HK-2 (cell line): ENCODE data around the gene CPNE1.

Experiments
- DNase-seq: peaks from one replicate; pipeline ENCODE4 v3.0.0-alpha.2; 2018; ENCODE audit not compliant: unreplicated experiment

CPNE1 gene

DNA sequence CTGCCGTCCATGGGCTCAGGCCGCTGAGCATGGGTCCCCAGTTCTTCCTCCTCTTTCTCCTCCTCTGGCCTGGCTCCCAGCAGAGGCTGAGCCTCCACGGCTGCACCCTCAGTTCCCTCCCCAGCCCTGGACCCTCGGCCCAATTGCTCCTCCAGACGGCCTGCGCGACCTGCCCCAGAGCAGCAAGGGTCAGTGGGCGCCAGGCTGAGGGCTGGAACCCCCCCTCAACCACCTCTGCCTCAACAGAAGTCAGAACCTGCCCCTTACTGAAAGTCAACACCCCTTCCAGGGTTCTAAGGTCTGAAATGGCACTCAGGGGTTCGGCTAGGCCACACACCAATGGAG lies 65.0 kb downstream of the CPNE1 start:
- DNase-seq: no peak

DNA sequence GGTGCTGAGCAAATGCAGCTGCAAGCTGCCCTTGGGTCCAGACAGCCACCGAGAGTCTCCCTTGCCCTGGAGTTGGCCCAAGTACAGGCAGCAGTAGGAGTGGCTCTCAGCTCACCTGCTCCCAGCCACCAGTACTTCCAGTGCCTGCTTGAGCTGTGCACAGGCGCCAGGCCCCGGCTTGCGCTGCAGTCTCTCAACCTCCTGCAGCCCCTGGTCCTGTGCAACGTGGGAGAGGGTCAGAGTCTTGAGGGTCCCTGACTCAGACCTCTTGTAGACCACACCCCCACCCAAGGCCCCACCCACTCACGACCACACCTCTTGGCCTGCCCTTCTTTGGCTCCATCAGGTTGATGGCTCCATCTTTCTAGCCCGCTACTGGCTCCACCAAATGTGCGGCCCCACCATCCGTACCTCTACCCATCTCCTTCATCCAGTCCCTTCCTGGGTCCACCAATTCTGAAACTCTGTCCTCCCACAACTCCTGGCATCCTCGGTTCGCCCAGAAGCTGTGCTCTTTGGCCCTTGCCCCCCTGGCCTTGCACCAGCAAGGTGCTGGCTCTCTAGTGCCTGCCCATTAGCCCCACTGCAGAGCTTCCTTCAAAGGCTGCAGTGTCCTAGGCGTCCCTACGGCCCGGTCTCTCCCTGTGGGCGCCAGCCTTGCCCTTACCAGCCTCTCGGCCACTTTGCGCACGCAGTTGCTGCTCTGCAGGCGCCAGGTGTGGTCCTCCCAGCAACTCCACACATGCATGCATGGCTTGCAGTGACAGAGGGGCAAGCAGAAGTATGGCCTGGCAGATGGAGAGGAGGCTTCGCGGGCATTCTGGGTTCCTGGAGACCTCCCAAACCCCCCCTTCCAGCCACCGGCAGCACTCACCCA lies 65.6 kb downstream of the CPNE1 start:
- no peak for DNase-seq

- DNase-seq: no peak
Observed at GRCh38 chr20:35598476-35598875, 66.2 kb downstream of the CPNE1 start.

GRCh38 chr20:35597186-35597585 lies 67.5 kb downstream of the CPNE1 start:
- no peak for DNase-seq

DNA sequence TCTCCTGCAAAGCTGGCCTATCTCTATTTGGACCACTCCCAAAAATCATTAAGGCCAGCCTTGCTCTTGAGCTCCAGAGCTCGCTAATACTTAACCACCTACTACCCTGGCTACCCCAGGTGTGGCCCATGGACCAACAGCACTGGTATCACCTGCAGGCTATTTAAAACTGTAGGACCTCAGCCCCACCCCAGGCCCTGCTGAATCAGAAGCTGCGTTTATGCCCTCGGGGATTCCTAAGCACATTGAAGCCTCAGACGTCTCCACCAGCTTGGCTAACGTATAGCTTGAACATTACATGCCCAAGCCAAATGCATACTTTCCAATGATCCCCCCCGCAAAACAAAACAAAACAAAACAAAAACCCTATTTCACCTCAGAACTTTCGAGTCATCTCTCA lies 68.8 kb downstream of the CPNE1 start:
- DNase-seq: no peak

DNA sequence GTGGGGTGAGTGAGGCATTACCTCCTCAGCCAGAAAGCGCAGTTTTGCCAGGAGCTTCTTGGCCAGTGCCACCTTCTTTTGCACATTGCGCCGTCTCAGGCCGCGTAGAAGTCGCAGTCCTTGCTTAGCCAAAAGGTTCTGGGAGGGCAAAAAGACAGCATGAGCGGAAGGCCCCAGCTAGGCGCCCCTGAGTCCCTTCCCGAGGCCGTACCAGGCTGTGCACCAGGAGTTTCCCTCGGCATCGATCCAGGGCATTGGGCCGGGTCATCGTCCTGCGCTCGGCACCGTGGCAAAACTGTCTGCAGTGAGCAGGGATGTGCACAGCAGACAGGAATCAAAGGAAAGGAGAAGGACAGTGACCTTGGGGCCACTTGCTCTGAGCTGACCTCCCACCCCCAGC lies 69.2 kb downstream of the CPNE1 start:
- DNase-seq: no peak

GRCh38 chr20:35592339-35592974 lies 72.2 kb downstream of the CPNE1 start:
- DNase-seq: no peak

- no peak for DNase-seq
Observed at GRCh38 chr20:35588397-35588796, 76.3 kb downstream of the CPNE1 start.

- DNase-seq: no peak
Observed at GRCh38 chr20:35587436-35587835, 77.3 kb downstream of the CPNE1 start.

- DNase-seq: no peak
Observed at GRCh38 chr20:35586751-35587425, 77.8 kb downstream of the CPNE1 start.

DNA sequence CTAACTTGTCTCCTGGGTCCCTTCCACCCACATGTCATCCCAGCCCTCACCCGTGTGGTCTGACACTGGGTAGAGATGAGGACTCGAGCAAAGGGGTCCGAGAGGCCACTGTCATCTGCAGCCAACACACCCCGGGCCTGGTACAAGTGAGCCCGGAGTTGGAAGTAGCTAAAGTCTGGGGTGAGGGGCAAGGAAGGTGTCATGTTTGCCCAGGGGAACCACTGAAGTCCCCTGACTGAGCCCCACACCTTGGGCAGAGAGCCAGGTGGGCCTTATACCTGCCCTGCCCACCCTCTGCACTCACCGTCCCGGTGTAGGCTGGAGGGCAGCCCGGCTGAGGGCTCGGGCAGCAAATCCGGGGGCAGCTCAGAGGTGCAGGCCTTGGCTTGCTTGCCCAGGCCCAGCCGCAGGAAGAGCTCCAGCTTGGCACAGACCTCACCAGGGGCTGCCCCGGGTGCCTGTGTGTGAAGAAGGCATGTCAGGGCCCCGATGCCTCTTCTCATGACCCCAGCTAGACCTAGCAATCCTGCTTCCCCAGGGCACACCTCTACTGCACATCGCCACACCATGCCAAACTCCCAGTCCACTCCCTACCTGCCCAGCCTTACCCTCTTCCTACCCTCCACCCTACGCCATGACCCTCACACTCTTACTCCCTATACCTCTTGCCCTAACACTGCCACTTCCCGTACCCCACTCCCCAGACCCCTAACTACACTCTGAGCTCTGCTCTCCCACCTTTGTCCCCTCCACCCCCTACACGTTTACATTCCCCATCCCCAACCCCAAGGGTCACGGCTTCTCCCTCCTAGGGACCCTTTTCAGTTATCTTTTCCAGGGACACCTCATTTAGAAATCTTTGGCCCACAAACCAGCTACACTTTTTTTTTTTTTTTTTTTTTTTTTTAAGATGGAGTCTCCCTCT lies 80.8 kb downstream of the CPNE1 start:
- no peak for DNase-seq

- DNase-seq: no peak
Observed at GRCh38 chr20:35582741-35583404, 81.8 kb downstream of the CPNE1 start.

DNA sequence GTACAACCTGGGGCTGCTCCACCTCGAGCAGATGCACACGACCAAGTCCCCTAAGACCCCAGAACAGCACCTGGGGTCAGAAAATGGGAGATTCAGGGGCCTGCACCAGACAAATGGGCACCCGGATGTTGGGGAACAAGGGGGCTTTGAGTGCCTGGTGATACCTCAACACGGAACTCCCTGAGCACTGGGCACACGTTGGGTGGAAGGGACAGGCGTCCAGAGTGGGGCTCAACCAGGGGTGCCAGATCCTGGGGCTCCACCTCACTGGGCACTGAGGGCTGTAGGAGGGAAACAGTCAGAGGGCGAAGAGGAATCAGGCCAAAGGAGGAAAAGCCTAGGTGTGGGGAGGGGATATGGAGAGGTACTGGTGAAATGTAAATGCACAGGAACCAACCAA lies 82.6 kb downstream of the CPNE1 start:
- no peak for DNase-seq

DNA sequence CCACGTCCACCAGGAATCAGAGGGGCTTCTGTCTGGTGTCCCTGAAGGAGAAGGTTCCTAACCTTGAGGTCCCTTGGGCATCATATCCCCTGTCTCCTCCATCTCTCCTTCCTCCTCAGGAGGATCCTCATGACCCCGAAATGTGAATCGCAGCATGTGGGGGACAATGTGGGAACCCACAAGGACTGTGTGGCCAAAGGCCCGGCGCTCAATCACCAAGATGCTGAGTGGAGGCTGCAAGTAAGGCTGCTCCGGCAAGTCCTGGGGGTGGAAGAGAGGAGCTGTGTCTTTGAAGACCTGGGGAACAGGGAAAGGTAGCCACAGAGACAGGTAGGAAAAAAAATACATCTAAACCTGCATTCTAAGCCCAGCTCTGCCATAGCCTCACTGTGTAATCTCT lies 85.5 kb downstream of the CPNE1 start:
- DNase-seq: no peak

- no peak for DNase-seq
Observed at GRCh38 chr20:35578469-35578868, 86.2 kb downstream of the CPNE1 start.

DNA sequence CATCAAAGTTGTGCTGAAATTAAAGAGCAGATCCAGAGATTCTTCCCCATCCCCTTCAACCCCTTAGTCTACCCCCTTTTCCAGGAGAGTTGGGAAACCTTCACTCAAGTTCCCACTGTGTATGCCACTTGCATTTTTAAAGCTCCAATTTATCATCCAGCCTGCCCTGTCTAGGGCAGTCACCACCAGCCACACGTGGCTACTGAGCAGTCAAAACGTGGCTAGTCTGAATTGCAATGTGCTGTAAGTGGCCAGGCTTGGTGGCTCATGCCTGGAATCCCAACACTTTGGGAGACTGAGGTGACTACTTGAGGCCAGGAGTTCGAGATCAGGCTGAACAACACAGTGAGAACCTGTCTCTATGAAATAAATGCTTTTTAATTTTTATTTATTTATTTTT lies 87.9 kb downstream of the CPNE1 start:
- no peak for DNase-seq
